ENCODE results near the gene DNM3. TPM values are rescaled to one million over a fixed set of nuclear protein-coding genes. Genes with fewer than 3 reads are reported as not detected.

The DNM3 gene
- total RNA-seq, 1 donor: 0.72 TPM

DNA sequence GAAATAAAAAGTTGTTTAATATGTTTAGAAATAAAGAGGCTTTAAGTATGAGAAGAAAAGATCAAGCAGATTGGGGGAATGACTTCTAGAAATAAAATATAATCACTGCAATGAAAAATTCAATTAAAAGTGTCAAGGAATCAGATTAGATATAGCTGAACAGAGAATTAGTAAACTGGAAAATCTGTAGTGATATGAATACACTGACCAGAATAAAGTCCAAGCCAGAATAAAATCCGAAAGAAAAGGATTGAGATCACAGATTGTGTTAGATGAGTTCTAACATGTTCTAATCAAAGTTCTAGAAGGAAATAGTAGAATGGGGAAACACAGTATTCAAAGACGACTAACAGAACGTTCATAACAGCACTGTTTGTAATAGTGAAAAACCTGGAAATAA lies 506.1 kb downstream of the DNM3 start:
- H3K79me2 ChIP-seq (ENCODE audit: insufficient read depth, low read length): no peaks in the 10 kb centered on the region
- no peaks in the 10 kb centered on the region for H3K36me3 ChIP-seq (ENCODE audit: insufficient read depth, low read length)
- no peak overlapping the region for H3K4me3 ChIP-seq (ENCODE audit: insufficient read depth, low read length)
- H4K20me1 ChIP-seq (ENCODE audit: insufficient read depth, low read length): no peaks in the 10 kb centered on the region
- H3K4me2 ChIP-seq (ENCODE audit: insufficient read depth, low read length): no peak overlapping the region
- H3K9me3 ChIP-seq (ENCODE audit: low read depth, low read length): no peaks in the 10 kb centered on the region
- H2AFZ ChIP-seq (ENCODE audit: low read length): no peak overlapping the region
- no peak overlapping the region for H3K27ac ChIP-seq (ENCODE audit: low read depth, low read length)
- peaks cover 41% of the 10 kb centered on the region for H3K4me1 ChIP-seq (ENCODE audit: insufficient read depth, low read length)
- no peaks in the 10 kb centered on the region for H3K27me3 ChIP-seq (ENCODE audit: insufficient read depth, low read length)
- no peak for DNase-seq (ENCODE audit: insufficient read length, low spot score, missing footprints)
- TF ChIP-seq, protein P1, sequence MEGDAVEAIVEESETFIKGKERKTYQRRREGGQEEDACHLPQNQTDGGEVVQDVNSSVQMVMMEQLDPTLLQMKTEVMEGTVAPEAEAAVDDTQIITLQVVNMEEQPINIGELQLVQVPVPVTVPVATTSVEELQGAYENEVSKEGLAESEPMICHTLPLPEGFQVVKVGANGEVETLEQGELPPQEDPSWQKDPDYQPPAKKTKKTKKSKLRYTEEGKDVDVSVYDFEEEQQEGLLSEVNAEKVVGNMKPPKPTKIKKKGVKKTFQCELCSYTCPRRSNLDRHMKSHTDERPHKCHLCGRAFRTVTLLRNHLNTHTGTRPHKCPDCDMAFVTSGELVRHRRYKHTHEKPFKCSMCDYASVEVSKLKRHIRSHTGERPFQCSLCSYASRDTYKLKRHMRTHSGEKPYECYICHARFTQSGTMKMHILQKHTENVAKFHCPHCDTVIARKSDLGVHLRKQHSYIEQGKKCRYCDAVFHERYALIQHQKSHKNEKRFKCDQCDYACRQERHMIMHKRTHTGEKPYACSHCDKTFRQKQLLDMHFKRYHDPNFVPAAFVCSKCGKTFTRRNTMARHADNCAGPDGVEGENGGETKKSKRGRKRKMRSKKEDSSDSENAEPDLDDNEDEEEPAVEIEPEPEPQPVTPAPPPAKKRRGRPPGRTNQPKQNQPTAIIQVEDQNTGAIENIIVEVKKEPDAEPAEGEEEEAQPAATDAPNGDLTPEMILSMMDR (IDR thresholded peaks at IDR 0.05; ENCODE audit: extremely low read depth, low read depth, low read length): no peak

DNA sequence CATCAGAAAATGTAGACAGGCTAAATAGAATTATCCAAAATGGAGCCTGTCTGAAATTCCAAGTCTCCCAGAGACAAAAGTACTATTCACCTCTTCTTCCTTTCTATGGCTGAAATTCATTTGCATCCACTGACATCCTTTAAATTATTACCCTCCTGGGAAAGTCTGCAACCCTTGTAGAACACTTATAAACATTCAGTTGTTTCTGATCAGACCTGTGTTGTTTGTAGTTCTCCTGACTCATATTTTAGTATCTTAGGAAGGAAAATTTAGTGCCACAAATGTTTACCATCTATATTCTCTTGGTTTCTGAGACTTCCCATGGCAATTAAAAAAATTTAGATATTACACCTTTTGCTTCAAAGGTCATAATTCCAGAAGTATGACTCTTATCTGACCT lies 509.6 kb downstream of the DNM3 start:
- H3K27ac ChIP-seq (ENCODE audit: low read depth, low read length): no peak overlapping the region
- H2AFZ ChIP-seq (ENCODE audit: low read length): no peak overlapping the region
- H3K4me2 ChIP-seq (ENCODE audit: insufficient read depth, low read length): no peak overlapping the region
- no peaks in the 10 kb centered on the region for H3K27me3 ChIP-seq (ENCODE audit: insufficient read depth, low read length)
- no peak for DNase-seq (ENCODE audit: insufficient read length, low spot score, missing footprints)
- H3K36me3 ChIP-seq (ENCODE audit: insufficient read depth, low read length): no peaks in the 10 kb centered on the region
- TF ChIP-seq, protein P1 (IDR thresholded peaks at IDR 0.05; ENCODE audit: extremely low read depth, low read depth, low read length): no peak
- H3K4me1 ChIP-seq (ENCODE audit: insufficient read depth, low read length): peaks cover 21% of the 10 kb centered on the region
- H3K79me2 ChIP-seq (ENCODE audit: insufficient read depth, low read length): no peaks in the 10 kb centered on the region
- H4K20me1 ChIP-seq (ENCODE audit: insufficient read depth, low read length): no peaks in the 10 kb centered on the region
- no peaks in the 10 kb centered on the region for H3K9me3 ChIP-seq (ENCODE audit: low read depth, low read length)
- H3K4me3 ChIP-seq (ENCODE audit: insufficient read depth, low read length): no peak overlapping the region

DNA sequence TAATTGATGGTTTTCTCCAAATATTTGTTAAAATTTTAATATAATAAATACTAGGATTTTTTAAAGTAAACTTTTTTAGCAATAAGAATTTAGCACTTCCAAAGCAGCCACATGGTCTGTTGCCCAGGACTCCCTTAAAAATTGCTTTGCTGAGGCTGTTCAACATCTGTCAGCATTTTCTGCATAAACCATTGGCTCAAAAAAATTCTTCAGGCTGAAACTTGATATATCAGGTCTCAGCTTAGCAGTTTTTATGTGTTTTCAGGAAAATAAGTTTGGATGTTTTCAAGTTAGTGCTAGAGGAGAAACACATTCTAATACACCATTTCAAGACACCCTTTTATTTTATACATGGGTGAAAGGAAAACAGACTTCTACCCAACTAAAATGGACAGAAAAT lies 510.0 kb downstream of the DNM3 start:
- H4K20me1 ChIP-seq (ENCODE audit: insufficient read depth, low read length): no peaks in the 10 kb centered on the region
- H3K27me3 ChIP-seq (ENCODE audit: insufficient read depth, low read length): no peaks in the 10 kb centered on the region
- TF ChIP-seq, protein P1 (IDR thresholded peaks at IDR 0.05; ENCODE audit: extremely low read depth, low read depth, low read length): no peak
- H3K79me2 ChIP-seq (ENCODE audit: insufficient read depth, low read length): no peaks in the 10 kb centered on the region
- DNase-seq (ENCODE audit: insufficient read length, low spot score, missing footprints): no peak
- H3K4me3 ChIP-seq (ENCODE audit: insufficient read depth, low read length): no peak overlapping the region
- H3K36me3 ChIP-seq (ENCODE audit: insufficient read depth, low read length): no peaks in the 10 kb centered on the region
- peak overlapping the region; percentile 75 for H3K27ac ChIP-seq (ENCODE audit: low read depth, low read length)
- peak overlapping the region; percentile 33 for H3K4me2 ChIP-seq (ENCODE audit: insufficient read depth, low read length)
- H2AFZ ChIP-seq (ENCODE audit: low read length): peak overlapping the region; percentile 61
- peaks cover 26% of the 10 kb centered on the region for H3K4me1 ChIP-seq (ENCODE audit: insufficient read depth, low read length)
- H3K9me3 ChIP-seq (ENCODE audit: low read depth, low read length): no peaks in the 10 kb centered on the region

DNA sequence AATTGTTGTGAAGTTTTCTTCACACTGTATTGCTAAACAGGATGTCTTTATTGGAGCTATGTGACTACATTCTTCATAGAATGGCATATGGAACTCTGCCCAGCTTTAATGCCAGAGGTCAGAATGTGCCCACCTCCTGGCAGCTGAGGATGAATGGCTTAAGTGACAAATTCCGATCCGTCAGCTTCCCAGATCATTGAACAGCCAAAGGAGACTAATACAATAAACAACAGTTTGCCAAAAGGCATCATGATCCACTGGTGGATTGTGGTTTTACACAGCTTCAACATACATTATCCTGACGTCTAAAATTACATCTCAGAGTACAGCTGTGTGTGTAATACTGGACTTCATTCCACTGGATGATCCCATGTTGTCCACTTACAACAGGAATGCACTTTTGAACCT lies 510.5 kb downstream of the DNM3 start:
- peak overlapping the region; percentile 61 for H2AFZ ChIP-seq (ENCODE audit: low read length)
- no peak for DNase-seq (ENCODE audit: insufficient read length, low spot score, missing footprints)
- H4K20me1 ChIP-seq (ENCODE audit: insufficient read depth, low read length): no peaks in the 10 kb centered on the region
- no peaks in the 10 kb centered on the region for H3K27me3 ChIP-seq (ENCODE audit: insufficient read depth, low read length)
- peak overlapping the region; percentile 33 for H3K4me2 ChIP-seq (ENCODE audit: insufficient read depth, low read length)
- no peaks in the 10 kb centered on the region for H3K9me3 ChIP-seq (ENCODE audit: low read depth, low read length)
- H3K4me3 ChIP-seq (ENCODE audit: insufficient read depth, low read length): no peak overlapping the region
- H3K4me1 ChIP-seq (ENCODE audit: insufficient read depth, low read length): peaks cover 30% of the 10 kb centered on the region
- H3K27ac ChIP-seq (ENCODE audit: low read depth, low read length): peak overlapping the region; percentile 75
- H3K36me3 ChIP-seq (ENCODE audit: insufficient read depth, low read length): no peaks in the 10 kb centered on the region
- TF ChIP-seq, protein P1 (IDR thresholded peaks at IDR 0.05; ENCODE audit: extremely low read depth, low read depth, low read length): no peak
- no peaks in the 10 kb centered on the region for H3K79me2 ChIP-seq (ENCODE audit: insufficient read depth, low read length)

All from osteoblast (primary cell).